ENCODE results near the gene LMOD1. TPM values are rescaled to one million over a fixed set of nuclear protein-coding genes. Genes with fewer than 3 reads are reported as not detected.

Gene LMOD1
- total and polyA plus RNA-seq, 2 of the 8 experiments (the other 6 are each of a cell fraction or from before 2014, with no cell fraction given) = 0.77 to 1.4 TPM

DNA sequence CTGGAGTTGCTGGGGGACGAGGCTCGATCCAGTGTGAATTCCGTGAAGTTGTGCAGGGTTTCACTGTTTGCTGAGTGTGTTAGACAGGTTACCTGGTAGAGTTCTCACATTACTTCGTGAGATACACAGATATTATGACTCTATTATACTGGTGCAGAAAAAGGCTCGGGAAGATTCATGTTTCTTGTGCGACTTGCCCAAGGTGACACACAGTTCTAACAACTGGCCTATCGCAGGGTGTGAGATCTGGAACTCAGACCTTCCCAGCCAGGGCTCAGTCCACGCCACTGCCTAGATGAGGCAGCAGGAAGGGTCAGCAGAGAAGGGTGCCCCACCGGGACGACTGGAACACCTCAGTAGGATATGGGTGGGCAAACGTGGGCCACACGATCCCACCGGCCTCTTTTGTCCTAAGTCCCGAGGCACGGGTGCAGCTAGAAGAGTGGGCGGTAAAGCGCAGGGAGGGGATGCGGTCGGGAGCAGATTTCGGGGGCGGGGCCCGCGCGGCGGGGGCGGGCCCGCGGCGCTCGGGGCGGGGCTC lies 35.8 kb upstream of the LMOD1 start (continued):
- TF ChIP-seq, protein P1, sequence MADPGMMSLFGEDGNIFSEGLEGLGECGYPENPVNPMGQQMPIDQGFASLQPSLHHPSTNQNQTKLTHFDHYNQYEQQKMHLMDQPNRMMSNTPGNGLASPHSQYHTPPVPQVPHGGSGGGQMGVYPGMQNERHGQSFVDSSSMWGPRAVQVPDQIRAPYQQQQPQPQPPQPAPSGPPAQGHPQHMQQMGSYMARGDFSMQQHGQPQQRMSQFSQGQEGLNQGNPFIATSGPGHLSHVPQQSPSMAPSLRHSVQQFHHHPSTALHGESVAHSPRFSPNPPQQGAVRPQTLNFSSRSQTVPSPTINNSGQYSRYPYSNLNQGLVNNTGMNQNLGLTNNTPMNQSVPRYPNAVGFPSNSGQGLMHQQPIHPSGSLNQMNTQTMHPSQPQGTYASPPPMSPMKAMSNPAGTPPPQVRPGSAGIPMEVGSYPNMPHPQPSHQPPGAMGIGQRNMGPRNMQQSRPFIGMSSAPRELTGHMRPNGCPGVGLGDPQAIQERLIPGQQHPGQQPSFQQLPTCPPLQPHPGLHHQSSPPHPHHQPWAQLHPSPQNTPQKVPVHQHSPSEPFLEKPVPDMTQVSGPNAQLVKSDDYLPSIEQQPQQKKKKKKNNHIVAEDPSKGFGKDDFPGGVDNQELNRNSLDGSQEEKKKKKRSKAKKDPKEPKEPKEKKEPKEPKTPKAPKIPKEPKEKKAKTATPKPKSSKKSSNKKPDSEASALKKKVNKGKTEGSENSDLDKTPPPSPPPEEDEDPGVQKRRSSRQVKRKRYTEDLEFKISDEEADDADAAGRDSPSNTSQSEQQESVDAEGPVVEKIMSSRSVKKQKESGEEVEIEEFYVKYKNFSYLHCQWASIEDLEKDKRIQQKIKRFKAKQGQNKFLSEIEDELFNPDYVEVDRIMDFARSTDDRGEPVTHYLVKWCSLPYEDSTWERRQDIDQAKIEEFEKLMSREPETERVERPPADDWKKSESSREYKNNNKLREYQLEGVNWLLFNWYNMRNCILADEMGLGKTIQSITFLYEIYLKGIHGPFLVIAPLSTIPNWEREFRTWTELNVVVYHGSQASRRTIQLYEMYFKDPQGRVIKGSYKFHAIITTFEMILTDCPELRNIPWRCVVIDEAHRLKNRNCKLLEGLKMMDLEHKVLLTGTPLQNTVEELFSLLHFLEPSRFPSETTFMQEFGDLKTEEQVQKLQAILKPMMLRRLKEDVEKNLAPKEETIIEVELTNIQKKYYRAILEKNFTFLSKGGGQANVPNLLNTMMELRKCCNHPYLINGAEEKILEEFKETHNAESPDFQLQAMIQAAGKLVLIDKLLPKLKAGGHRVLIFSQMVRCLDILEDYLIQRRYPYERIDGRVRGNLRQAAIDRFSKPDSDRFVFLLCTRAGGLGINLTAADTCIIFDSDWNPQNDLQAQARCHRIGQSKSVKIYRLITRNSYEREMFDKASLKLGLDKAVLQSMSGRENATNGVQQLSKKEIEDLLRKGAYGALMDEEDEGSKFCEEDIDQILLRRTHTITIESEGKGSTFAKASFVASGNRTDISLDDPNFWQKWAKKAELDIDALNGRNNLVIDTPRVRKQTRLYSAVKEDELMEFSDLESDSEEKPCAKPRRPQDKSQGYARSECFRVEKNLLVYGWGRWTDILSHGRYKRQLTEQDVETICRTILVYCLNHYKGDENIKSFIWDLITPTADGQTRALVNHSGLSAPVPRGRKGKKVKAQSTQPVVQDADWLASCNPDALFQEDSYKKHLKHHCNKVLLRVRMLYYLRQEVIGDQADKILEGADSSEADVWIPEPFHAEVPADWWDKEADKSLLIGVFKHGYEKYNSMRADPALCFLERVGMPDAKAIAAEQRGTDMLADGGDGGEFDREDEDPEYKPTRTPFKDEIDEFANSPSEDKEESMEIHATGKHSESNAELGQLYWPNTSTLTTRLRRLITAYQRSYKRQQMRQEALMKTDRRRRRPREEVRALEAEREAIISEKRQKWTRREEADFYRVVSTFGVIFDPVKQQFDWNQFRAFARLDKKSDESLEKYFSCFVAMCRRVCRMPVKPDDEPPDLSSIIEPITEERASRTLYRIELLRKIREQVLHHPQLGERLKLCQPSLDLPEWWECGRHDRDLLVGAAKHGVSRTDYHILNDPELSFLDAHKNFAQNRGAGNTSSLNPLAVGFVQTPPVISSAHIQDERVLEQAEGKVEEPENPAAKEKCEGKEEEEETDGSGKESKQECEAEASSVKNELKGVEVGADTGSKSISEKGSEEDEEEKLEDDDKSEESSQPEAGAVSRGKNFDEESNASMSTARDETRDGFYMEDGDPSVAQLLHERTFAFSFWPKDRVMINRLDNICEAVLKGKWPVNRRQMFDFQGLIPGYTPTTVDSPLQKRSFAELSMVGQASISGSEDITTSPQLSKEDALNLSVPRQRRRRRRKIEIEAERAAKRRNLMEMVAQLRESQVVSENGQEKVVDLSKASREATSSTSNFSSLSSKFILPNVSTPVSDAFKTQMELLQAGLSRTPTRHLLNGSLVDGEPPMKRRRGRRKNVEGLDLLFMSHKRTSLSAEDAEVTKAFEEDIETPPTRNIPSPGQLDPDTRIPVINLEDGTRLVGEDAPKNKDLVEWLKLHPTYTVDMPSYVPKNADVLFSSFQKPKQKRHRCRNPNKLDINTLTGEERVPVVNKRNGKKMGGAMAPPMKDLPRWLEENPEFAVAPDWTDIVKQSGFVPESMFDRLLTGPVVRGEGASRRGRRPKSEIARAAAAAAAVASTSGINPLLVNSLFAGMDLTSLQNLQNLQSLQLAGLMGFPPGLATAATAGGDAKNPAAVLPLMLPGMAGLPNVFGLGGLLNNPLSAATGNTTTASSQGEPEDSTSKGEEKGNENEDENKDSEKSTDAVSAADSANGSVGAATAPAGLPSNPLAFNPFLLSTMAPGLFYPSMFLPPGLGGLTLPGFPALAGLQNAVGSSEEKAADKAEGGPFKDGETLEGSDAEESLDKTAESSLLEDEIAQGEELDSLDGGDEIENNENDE (IDR thresholded peaks at IDR 0.05; ENCODE audit: insufficient replicate concordance, low read length) = no peak
- no peak for TF ChIP-seq FOSL1 (IDR thresholded peaks at IDR 0.05; ENCODE audit: insufficient read depth, low read depth, low read length)
- TF ChIP-seq JUND (IDR thresholded peaks at IDR 0.05; ENCODE audit: low read length) = no peak
- no peak for TF ChIP-seq KDM1A (IDR thresholded peaks at IDR 0.05; ENCODE audit: borderline replicate concordance, low read length)
- TF ChIP-seq, protein P2, sequence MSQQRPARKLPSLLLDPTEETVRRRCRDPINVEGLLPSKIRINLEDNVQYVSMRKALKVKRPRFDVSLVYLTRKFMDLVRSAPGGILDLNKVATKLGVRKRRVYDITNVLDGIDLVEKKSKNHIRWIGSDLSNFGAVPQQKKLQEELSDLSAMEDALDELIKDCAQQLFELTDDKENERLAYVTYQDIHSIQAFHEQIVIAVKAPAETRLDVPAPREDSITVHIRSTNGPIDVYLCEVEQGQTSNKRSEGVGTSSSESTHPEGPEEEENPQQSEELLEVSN (IDR thresholded peaks at IDR 0.05) = no peak
- no peak for TF ChIP-seq EZH2 (IDR thresholded peaks at IDR 0.05; ENCODE audit: low read depth, low read length, severe bottlenecking)
- TF ChIP-seq, protein P3, sequence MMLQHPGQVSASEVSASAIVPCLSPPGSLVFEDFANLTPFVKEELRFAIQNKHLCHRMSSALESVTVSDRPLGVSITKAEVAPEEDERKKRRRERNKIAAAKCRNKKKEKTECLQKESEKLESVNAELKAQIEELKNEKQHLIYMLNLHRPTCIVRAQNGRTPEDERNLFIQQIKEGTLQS (IDR thresholded peaks at IDR 0.05; ENCODE audit: insufficient read depth, low read depth, low read length) = no peak
- no peak for TF ChIP-seq POU5F1 (IDR thresholded peaks at IDR 0.05; ENCODE audit: low read depth, low read length)
- TF ChIP-seq SIRT6 (IDR thresholded peaks at IDR 0.05; ENCODE audit: low read length) = no peak
- no peak for TF ChIP-seq CEBPB (IDR thresholded peaks at IDR 0.05; ENCODE audit: low read depth, low read length)
